ENCODE measurements around the gene LETM1.

Gene LETM1

DNA sequence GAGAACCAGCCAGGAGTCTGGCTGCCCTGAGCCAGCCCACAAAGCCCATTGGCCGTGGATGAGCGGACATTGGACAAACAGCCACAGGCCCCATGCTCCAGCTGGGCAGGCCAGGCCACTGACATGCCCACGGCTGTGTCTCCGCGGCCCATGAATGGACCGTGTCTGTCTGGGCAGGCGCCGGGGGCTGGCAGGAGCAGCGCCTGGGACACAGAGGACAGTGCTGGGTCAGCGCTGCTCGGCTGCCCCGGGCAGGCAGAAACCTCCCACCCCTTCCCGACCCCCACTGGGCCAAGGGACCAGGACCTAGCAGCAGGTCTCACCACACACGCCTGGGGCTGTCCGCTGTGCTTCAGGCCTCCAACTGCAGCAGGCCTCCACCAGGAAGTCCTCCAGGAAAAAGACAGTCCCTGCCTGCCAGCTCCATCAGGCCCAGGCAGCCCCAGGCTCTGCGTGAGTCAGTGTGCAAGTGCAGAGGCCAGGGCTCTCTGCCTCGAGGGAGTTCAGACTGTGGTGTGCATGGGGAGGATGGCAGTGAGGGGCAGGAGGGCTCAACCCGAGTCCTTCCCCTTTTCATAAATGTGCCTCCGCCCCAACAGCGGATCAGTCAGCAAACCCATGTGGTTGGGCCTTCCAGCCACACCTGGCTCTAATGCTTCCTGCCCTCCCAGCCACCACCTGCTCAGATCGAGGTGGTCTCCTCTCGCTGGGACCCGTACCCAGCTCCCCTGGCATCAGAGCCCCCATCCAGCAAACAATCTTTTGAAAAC is 80.0 kb downstream of the LETM1 start:
- FAIRE-seq: no peak

DNA sequence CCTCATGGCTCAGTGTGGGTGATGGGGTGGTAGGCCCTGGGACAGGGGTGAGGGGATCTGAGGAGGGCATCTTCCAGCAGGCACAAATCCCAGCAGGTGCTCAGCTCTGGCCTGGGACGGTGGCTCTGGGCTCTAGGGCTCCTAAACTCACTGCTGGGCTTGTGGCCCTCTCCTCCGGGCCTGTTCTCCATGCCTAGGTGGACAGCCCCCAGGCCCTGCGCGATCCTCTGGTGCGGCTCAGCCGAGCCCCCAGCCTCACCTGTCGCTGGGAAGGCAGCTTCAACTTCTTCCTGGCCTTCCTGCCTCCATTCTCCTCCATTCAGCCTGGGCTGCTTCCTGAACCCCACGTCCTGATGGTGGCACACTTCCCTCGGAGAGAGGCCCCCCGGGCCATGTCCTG is 82.2 kb downstream of the LETM1 start:
- FAIRE-seq: no peak

DNA sequence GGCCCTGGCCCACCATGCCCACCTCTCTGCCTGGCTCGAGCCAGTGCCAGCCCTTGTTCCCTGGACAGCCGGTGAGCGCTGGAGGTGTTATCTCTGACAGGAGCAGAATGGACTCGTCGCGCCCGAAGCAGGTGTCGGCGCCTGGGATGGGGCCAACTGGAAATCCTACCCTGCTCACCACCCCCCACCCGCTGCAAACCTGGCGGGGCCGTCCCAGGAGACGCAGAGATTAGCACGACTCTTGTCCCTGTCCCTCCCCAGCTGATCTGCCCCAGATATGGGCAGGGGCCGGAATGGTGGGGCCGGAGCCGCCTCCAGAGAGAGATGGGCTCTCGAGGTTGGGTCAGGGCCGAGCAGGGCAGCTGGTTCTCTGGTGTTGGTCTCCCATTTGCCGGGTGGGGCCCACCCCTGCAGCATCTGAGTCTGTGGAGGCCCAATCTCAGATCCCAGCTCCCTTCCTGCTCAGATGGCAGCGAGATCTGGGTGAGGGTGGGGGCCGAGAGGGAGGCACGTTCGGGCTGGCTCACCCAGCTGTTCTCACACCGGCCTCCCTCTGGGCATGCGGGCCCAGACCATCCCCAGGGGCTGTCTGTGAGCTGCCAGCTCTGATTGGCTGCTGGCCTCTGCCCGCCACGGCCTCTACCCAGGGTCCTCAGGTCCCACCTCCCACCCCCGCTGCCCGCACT is 83.0 kb downstream of the LETM1 start:
- FAIRE-seq: no peak

DNA sequence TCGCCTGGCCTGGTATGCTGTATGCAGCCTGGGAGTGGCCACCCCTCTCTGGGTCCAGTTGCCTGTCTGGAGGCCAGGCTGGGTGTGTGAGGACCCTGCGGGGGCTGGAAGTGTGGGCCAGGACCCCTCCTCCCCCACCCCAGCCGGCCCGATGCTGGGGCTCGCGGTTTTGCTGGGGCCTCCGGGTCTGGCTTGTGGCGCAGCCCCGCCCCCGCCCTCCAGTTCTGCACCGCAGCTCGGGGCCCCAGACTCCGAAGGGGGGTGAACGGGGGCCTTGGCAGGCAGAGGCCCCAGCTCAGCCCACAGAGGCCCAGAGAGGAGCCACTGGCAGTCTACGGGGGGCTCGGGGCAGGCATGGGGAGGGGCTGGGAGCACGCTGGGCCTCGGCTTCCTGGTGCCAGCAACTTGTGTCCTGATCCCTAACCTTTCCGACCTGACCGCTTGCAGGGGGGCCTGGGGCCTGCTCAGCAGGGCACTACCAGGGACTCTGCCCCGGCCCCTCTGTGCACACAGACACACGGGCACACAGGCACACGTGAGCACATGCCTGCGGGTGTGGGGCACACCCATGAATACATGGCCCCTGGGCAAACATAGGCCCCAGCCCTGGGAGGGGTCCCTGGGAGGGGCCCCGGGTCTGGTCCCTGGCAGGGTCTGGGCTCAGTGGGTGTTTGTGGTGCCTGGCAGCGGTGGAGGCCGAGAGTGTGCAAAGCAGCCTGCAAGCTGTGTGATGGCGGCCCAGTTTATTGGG is 84.2 kb downstream of the LETM1 start:
- no peak for FAIRE-seq

DNA sequence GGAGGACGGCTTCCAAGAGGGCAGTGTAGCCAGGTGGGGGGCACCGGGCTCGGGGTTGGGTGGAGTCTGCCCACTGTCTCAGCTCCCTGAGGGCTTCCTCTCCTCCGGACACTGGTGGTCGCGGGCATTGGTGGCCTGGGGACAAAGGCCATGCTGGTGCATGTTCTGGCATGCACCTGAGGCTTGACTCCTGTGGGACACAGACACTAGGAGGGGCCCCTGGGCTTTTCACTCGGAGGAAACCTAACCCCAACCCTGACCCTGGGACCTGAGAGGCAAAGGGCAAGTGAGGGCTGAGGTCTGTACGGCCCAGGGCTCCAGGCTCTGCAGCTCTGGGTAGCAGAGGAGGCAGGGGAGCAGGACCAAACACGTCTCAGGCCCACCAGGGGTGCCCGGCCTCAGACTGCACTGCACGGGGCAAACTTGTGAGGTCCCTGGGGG is 85.1 kb downstream of the LETM1 start:
- no peak for FAIRE-seq

DNA sequence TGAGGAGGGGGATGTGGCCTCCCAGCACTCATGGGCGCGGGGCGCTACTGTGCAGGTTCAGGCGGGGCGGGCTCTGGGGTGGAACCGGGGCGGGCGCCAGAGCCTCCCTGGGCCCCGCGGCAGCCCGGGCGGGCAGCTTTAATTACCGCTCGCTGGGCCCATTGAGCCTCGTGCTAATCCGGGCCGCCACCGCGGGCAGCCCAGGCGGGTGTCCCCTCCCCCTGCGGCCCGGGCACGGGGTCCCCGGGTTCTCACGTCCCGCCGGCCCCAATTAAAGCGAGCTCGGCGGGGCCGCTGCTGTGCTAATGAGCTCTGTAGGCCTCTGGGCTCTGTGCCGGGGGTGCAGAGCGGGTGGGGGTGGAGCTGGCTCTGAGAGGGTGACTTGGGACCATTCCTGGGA is 85.7 kb downstream of the LETM1 start:
- no peak for FAIRE-seq

DNA sequence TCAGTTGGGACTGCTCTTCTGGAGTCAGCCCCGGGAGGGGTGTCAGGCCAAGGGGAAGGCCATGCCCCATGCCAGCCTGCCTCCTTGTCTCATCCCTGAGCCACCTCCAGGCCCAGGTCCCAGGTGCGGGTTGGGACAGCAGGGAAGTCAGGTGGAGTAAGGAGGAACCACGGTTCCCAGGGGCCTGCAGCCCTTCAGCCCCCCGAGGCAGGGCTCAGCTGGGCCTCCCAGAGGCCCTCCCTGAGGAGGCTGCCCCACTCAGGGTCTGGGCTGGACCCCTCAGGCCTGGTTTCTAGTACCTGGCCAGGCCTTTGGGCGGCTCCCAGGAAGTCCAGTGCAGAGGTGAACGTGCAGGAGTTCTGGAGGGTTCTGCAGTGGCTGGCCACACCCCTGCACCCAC is 86.3 kb downstream of the LETM1 start:
- no peak for FAIRE-seq

DNA sequence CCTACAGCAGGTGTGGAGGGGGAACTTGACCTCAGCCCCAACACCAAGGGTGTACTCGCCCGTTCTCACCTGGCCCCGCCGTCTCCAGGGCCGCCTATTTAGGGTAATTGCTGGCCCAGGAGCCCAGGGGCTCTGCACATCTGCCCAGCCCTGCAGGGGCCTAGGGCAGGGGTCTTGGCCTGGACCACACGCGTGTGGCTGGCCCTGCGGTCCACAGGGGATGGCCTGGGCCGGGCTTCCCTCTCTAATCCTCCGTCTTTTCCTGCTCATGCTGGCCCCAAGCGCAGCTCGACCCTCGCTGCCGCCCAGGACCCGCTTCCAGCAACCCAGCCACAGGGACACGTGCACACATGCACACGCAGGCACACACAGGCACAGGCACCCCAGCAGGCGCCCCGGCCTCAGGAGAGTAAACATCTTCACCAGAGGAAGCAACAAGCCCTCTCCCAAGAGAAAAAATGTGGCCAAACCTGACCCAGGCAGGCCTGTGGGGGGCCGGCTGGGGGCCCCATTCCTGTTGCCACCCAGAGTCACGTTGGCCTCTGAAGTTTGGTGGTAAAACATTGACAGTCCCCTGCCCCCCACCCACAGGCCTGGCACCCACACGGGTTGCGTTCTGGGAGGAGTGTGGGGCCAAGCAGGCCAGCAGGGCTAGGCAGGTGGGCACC is 87.5 kb downstream of the LETM1 start:
- no peak for FAIRE-seq

DNA sequence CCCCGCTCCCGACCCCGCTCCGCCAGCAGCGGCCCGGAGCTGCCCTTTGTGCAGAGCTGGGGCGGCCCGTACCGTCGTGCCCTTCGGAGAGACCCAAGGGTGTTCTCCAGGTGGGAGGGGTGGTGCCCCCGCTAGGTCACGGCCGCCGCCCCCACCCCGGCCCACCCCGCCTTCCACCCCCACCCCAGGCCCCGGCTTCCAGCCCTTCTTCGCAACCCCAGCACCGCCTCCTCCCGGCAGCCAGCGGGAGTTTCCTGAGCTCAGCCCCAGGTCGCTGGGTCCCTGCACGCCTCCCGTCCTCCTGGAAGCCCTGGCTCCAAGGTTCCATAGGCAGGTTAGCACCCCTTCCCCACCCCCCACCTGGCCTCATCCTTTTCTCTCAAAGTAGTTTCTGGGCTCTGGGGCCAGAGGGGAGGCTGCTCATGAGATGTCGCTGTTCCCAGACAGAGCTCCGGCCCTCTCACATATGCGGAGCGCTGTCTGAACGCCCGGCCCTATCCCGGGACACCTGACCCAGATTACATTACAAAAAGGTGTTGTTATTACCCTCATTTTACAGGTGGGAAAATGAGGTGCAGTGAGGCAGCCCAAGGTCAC is 88.1 kb downstream of the LETM1 start:
- FAIRE-seq: no peak

DNA sequence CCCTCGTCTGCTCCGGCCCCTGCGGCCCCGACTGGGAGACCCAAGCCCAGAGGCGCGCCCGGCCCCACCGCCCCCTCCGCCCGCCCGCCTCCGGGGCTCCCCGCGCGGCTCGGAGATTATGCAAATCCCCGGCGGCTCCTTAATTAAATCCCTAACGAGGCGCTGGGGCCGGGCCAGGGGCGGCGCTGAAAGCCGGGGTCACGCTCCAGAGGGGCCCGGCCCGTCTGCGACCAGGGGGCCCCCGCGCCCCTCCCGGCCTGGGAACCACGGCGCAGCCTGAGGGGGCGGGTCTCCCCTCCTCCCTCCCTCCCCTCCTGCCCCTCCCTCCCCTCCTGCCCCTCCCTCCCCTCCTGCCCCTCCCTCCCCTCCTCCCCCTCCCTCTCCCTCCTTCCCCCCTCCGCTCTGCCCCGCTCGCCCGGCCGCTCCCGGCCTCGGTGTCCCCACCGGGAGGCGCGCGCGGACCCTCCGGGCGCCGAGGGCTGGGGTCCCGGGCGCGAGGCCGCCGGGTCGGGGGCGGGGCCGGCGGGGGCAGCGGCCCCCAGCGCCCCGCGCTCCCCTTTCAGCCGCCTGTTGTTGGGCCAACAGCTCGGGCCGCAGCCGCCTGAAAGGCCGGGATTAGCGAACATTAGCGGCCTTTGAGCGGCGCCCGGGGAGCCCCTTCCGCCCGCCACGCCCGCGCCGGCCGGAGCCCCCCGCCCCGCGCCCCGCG is 88.7 kb downstream of the LETM1 start:
- no peak for FAIRE-seq

DNA sequence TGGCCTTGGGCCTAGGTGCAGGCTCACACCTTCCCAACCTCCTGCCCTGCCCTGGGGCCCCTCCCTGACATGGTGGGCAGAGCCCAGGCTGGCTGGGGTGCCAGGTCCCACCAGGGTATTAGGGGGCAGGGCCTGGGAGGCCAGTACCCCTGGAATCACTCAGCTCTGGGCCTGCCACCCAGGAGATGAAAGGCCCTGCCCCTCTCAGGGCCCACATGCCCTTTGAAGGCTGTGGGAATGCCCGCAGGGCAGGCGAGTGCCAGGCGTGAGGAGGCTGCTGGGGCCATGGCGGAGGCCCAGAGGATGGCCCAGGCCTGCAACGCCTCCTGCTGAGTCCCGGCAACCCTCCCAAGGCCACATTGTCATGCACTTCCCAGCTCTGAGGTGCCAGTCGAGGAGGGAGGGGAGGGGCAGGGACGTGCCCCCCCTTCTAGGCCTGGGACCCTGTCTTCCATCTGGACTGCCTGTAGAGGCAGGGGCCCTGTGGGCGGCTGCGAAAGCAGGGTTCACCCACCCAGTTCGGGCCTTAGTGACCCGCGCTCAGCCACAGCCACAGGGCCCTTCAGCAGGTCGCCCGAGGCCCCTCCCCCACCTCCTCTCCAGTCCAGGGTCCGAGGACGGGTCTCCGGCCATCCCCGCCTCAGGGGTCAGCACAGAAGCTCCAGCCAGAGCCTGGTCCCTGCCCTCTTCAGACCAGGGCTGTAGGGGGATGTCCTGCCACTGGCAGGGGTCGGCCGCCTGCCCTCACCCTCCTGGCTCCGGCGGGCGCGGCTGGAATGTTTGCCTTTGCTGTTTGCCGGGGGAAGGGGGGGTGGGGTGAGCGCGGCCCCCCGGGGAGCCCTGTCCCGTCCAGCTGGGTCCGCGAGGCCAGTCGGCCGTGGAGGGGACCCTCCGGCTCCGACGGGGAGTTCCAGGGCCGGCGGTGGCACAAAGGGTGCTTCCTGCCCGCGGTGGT is 89.6 kb downstream of the LETM1 start:
- FAIRE-seq: no peak

DNA sequence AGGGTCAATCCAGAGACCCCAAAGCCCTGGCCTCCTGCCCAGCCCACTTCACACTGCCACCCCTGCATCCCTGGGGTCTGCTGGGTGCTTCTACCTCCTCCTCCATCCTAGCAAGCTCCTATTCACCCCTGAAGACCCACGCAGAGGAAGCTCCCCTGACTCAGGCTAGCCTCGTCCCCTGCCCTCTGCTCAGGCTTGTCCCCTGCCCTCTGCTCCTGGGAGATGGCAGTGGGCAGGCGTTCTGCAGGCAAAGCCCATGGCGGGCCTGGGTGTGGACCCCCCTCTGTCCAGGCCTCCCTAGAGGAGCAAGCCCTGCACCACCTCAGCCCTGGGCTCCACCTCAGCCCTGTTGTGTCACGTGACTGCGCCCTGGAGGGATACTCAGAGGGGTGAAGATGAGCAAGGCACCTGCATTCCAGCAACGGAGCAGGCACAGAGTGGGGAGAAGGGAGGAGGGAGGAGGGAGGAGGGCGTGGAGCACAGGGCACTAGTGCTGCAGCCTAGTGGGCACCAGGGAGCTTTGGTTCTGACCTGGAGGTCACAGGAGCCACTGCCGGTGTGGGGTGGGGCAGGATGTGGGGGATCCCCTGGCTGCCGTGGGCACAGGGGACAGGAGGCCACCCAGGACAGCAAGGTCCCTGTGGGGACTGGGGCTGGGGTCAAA is 90.4 kb downstream of the LETM1 start:
- no peak for FAIRE-seq

DNA sequence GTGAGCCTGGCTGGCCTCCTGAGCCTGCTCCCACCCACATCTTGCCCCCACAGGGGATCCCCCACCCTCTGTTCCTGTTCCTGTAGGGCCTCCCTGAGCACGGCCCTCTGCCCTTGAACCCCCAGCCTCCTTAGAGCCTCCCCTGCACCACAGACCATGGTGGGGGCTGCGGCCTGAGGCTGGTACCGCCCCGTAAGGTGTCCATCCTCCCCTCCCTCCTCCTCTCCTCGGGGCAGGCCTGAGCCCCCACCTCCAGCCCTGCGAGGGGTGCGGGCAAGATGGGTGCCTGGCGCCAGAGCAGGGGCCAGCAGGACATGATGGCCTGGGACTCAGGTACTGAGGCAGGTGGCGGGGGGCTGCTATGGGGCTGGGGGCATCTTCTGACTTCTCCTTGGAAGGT is 91.3 kb downstream of the LETM1 start:
- no peak for FAIRE-seq

DNA sequence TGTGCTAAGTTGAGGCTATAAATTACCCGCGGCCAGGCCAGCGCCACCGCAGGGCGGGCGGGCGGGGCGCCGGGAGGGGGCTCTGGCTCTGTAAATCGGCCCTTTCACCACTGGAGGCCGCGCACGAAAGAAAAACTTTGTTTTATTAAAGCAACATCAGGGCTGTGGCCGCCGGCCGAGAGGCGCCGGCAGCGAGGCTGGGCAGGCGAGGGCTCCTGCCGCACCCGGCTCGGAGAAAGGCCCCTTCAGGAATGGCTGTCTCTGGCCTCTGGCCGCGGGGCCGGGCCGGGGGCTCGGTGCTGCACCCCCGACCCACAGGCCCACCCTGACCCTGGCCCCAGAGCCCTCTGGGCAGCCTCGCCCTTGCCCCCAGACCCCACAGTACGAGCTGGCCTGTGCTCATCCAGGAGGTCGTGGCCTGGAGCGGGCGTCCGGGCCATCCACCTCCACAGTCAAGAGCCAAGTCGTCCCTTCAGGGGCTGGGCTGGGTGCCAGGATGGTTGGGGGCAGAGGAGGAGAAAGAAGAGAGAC is 92.3 kb downstream of the LETM1 start:
- no peak for FAIRE-seq

DNA sequence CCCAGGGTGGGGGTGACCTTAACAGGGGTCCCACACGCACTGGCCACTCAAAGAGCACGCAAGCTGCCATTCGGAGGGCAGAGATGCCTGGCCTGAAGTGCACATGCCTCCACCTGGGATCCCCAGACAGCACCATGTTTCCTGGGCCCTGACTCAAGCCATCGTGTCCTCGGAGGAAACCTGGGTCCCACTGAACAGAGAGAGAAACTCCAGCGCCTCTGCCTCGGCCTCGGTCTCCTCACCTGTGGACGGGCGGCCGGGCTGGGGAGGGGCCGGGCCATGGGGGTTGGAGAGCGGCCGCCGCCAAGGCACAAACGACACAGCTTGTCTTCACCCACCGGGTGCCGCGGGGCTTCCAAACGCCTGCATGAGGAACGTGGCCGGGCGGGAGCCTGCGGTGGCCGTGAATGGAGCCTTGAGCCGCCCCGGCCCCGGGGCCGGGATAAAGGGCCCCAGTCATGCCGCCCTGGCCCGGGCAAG is 92.8 kb downstream of the LETM1 start:
- FAIRE-seq: no peak

DNA sequence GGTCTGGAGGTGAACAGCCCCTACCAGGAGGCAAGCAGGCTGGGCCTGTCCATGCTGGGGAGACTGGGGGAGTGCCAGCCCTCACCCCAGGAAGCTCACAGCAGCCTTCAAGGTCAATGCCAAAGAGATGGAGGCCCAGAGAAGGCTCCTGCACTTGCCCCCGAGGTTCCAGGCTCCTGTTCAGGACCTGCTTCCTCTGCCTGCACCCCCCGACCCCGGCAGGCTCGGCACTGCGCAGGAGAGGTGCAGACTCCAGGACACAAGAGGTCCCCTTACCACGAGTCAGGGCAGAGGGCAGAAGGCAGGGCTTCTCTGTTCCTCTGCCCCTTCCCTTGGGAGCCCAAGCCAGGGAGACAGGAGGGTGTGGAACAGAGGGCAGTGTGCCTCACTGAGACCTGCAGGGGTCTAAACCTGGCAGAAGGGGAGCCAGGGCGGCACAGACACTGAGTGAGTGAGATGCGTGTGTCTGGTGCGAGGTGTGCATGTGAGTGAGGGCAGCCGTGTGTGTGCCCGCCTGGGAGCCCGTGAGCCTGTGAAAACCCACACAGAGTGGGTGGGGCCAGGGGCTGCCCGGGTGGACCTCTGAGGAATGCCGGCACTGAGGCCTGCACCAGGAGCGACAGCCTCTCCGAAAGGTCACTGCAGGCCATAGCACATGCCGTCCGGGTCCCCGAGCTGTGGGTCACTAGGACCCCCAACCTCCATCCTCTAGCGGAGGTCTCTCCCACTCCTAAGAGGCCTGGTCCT is 93.5 kb downstream of the LETM1 start:
- FAIRE-seq: no peak

Data from G401.6 (cell line).